GM18951 (cell line): Measurements from ENCODE around the gene IQGAP3.
"Not testable (repeated sequence)": the region's sequence is repeated elsewhere in the genome, so short reads cannot be mapped to it uniquely, and the experiment has no call there.

Source experiments
- POLR2A ChIP-seq: IDR thresholded peaks from 4 replicates; pipeline ENCODE4 v1.6.1; 2011; ENCODE audit warnings: mild to moderate bottlenecking; ENCODE audit not compliant: insufficient read length, insufficient read depth; ENCODE audit errors: extremely low read depth
- in situ Hi-C: fragments of 300-500 bp; cut with MboI; formaldehyde crosslinking; loops from one replicate; pipeline ENCODE4 v1.12.0; 2022; ENCODE audit warnings: low sequenced_read_pairs, mixed read lengths, inconsistent platforms; ENCODE audit not compliant: unreplicated experiment

IQGAP3 gene

GRCh38 chr1:156571261-156571852, 1.0 kb downstream of the IQGAP3 start:
- in situ Hi-C loops = no loop called here
- no peak for TF ChIP-seq POLR2A

GRCh38 chr1:156566436-156566835, 5.9 kb downstream of the IQGAP3 start:
- in situ Hi-C loops = no loop called here
- no peak for TF ChIP-seq POLR2A

- no peak for TF ChIP-seq POLR2A
- in situ Hi-C loops = no loop called here
Observed at GRCh38 chr1:156565519-156565918, 6.8 kb downstream of the IQGAP3 start.

GRCh38 chr1:156560585-156561163, 11.7 kb downstream of the IQGAP3 start:
- TF ChIP-seq POLR2A = no peak
- in situ Hi-C loops = no loop called here

GRCh38 chr1:156559797-156560385, 12.5 kb downstream of the IQGAP3 start:
- in situ Hi-C loops = no loop called here
- TF ChIP-seq POLR2A = no peak

GRCh38 chr1:156559086-156559796, 13.1 kb downstream of the IQGAP3 start:
- in situ Hi-C loops = no loop called here
- TF ChIP-seq POLR2A = no peak

GRCh38 chr1:156556354-156556753, 16.0 kb downstream of the IQGAP3 start:
- no peak for TF ChIP-seq POLR2A
- in situ Hi-C loops = no loop called here

- TF ChIP-seq POLR2A = no peak
- in situ Hi-C loops = no loop called here
Observed at GRCh38 chr1:156555715-156556114, 16.6 kb downstream of the IQGAP3 start.

GRCh38 chr1:156554971-156555370, 17.4 kb downstream of the IQGAP3 start:
- TF ChIP-seq POLR2A = no peak
- in situ Hi-C loops = no loop called here

- TF ChIP-seq POLR2A = no peak
- in situ Hi-C loops = no loop called here
Observed at GRCh38 chr1:156553860-156554485, 18.4 kb downstream of the IQGAP3 start.

- in situ Hi-C loops = not testable (repeated sequence)
Observed at GRCh38 chr1:156552937-156553336, 19.4 kb downstream of the IQGAP3 start.

GRCh38 chr1:156552518-156552917, 19.8 kb downstream of the IQGAP3 start:
- no peak for TF ChIP-seq POLR2A
- in situ Hi-C loops = no loop called here

GRCh38 chr1:156551869-156552268, 20.5 kb downstream of the IQGAP3 start:
- in situ Hi-C loops = no loop called here
- TF ChIP-seq POLR2A = no peak

- TF ChIP-seq POLR2A = no peak
- in situ Hi-C loops = no loop called here
Observed at GRCh38 chr1:156551066-156551643, 21.2 kb downstream of the IQGAP3 start.
